ENCODE data around the gene USP7.

DNA sequence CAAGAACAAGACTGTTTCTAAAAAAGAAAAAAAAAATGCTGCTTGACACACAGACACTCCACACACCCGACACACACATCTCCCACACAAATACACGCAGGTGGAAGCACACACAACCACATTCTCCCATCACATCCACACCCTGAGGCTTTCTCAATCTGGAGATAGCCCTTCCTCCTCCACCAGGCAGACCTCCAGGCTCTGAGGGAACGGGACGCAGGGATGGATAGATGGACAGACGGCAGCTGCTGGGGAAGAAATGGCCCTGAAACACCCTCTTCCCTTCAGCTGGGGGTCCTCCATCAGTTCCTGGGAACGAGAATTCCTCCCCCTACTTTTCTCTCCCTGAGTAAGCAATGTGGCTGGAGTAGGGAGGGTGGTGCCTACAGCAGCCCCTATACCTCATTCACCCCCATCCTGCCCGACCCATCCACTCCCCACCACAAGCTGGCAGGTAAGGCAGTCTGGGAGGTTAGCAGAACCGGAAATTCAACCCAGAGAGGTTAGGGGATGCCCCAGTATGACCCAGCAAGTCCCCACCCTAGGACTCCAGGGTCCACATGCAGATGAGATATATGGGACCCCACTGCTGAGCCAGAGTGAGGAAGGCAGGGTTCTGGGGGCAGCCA lies 85.7 kb downstream of the USP7 start:
- TF ChIP-seq, protein P1, sequence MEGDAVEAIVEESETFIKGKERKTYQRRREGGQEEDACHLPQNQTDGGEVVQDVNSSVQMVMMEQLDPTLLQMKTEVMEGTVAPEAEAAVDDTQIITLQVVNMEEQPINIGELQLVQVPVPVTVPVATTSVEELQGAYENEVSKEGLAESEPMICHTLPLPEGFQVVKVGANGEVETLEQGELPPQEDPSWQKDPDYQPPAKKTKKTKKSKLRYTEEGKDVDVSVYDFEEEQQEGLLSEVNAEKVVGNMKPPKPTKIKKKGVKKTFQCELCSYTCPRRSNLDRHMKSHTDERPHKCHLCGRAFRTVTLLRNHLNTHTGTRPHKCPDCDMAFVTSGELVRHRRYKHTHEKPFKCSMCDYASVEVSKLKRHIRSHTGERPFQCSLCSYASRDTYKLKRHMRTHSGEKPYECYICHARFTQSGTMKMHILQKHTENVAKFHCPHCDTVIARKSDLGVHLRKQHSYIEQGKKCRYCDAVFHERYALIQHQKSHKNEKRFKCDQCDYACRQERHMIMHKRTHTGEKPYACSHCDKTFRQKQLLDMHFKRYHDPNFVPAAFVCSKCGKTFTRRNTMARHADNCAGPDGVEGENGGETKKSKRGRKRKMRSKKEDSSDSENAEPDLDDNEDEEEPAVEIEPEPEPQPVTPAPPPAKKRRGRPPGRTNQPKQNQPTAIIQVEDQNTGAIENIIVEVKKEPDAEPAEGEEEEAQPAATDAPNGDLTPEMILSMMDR (conservative IDR thresholded peaks at IDR 0.05; ENCODE audit: low read depth, low read length) = no peak
- TF ChIP-seq EZH2 (IDR thresholded peaks at IDR 0.05; ENCODE audit: borderline replicate concordance, low read depth, low read length, poor library complexity, severe bottlenecking) = no peak
